Right ventricle myocardium inferior (tissue), 1 donor: Measurements from ENCODE around the gene MSL1. TPM values are rescaled to one million over a fixed set of nuclear protein-coding genes. Genes with fewer than 3 reads are reported as not detected.

Source experiments
- ATAC-seq: fragments of 200-7000 bp; cut with Tn5 transposase; one replicate; pipeline ENCODE4 v1.9.1; 2020; ENCODE audit warnings: mild to moderate bottlenecking, moderate library complexity
- DNase-seq: peaks from one replicate; pipeline ENCODE4 v3.0.0; 2021; ENCODE audit errors: missing footprints
- intact Hi-C: fragments of 100-400 bp; cut with DNase I; formaldehyde crosslinking; loops from one replicate; pipeline ENCODE4 v1.11.0; 2022
- total RNA-seq: library from RNA; stranded (reverse); fragmentation: NEBNext Ultra II Directional; extraction: Animal tissue kit (Norgen Biotek cat#: 25700); gene quantifications from one replicate; pipeline ENCODE4 v1.2.1, GENCODE V29; 2021
- donor health status: DM: no; HTN: yes; CAD: no; lungs with severe emphysema.

The MSL1 gene
- total RNA-seq, 1 donor from 2014 or later: 51.4 TPM

DNA sequence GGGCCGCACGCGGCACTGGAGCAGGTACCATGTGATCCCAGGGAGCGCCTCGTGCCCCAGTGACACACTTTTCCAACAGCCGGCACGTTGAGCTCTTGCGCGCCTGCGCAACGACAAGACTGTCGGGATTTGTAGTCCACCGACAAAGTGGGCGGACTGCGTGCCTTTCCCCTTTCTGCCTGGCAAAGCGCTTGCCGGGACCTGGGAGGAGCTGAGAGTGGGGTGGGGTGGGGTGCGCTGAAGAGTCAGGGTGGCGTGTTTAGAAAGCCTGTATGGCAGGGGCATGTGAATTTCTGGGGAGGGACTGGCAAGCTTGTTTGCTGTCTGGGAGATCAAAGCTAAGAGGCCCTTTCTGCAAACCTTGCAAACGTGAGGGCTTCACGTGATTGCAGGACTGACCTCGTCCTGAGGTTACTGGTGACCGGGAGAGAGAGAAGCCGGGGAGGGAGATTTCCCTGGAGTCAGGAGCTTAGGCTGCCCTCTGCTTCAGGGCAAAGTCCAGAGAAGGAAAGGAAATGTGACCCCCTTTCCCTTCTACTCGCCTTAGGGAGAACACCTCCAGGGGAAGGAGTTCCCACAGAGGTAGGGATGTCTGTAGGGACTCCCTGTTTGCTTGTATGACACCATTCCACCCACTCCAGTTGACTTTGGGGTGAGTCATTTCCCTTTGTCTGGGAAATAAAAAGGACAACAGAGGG is 21.0 kb upstream of the MSL1 start:
- DNase-seq: peak; percentile 98
- peak; percentile 69 for ATAC-seq
- intact Hi-C loops: loop anchor here (10.0 kb wide), 1 partner anchor 244 kb away; no protein-coding TSS in a partner anchor

DNA sequence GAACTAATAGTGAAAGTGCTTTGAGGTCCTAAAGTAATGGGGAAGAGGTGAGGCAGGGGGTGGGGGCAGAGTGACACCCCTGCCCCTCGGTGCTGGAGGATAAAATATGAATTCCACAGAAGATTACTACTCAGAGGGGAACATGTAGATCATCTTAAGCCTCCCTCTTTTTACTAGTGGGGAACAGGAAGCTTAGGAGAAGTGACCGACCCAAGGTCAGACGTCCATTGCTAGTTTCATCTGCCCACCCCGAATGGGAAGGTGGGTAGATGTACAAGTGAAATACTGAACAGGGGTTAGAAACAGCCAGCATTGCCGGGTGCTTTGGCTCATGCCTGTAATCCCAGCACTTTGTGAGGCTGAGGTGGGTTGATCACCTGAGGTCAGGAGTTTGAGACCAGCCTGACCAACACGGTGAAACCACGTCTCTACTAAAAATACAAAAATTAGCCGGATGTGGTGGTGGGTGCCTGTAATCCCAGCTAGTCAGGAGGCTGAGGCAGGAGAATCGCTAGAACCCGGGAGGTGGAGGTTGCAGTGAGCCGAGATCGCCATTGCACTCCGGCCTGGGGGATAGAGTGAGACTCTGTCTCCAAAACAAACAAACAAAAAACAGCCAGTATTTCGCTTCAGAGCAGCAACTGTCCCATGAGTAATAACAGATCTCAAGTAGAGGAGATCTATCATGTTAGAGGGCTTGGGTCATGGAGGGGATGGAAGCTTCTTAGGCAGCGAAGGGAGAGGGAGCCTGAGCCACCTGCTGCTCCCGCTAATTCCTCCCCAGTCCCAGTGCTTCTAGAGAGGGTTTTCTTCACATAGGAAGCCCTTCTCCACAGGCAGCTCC is 20.2 kb upstream of the MSL1 start:
- no peak for DNase-seq
- intact Hi-C loops: loop anchor here (10.0 kb wide), 1 partner anchor 243 kb away; no protein-coding TSS in a partner anchor
- ATAC-seq: no peak

- no peak for DNase-seq
- intact Hi-C loops: loop anchor here (10.0 kb wide), 1 partner anchor 242 kb away; no protein-coding TSS in a partner anchor
- ATAC-seq: no peak
Measured at GRCh38 chr17:40103071-40103661, 18.6 kb upstream of the MSL1 start.

GRCh38 chr17:40103688-40104087 is 18.1 kb upstream of the MSL1 start:
- no peak for DNase-seq
- ATAC-seq: no peak
- intact Hi-C loops: loop anchor here (10.0 kb wide), 1 partner anchor 241 kb away; no protein-coding TSS in a partner anchor

DNA sequence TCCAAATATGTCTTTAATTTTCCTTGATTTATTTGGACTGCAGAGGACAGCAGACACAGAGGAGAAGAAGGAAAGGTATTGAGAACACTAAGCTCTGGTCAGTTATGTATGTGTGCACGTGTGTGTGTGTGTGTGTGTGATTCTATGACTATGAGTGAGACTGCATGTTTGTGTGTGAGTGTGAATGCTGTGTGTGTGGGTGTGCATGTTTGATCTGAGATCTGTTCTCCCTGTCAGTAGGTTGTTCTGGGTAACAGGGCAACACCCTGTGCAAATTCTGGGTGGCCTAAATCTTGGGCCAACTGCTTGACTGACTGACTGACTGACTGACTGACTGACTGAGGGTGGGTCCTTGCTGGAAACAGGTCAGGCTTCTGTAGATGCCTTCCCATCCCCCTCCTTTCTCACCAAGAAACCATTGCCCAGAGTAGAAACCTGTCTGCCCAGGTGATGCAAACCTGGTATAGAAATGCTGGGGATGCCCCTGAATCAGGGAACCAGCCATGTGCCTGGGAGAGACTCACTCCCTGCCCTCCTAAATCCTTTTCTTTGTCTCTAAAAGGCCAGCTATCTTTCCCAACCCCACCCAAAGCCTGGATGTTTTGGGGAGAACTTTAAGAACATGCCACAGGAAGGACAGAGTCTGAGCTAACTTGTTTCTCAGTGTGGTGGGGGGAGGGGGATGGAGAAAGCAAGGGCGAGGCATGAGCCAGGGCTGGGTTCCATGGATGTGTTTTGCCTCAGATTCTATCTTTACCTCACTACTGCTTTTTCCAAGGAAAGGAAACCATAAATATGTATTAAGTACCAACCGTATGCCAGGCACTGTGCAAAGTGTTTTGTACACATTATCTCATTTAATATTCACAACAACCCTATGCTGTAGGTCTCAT is 16.9 kb upstream of the MSL1 start:
- ATAC-seq (no peak), DNase-seq (no peak)
- intact Hi-C loops: loop anchor here (10.0 kb wide), 1 partner anchor 240 kb away; no protein-coding TSS in a partner anchor

GRCh38 chr17:40105861-40106759 is 15.7 kb upstream of the MSL1 start:
- intact Hi-C loops: loop anchor here (10.0 kb wide), 1 partner anchor 239 kb away; no protein-coding TSS in a partner anchor
- ATAC-seq (no peak), DNase-seq (no peak)

- DNase-seq (no peak), ATAC-seq (no peak)
- intact Hi-C loops: loop anchor here (10.0 kb wide), 1 partner anchor 238 kb away; no protein-coding TSS in a partner anchor
Measured at GRCh38 chr17:40106760-40107521, 14.8 kb upstream of the MSL1 start.

- DNase-seq: no peak
- intact Hi-C loops: loop anchor here (10.0 kb wide), 1 partner anchor 237 kb away; no protein-coding TSS in a partner anchor
- ATAC-seq: no peak
Measured at GRCh38 chr17:40107522-40108174, 14.1 kb upstream of the MSL1 start.

- intact Hi-C loops: loop anchor here (10.0 kb wide), 1 partner anchor 236 kb away; no protein-coding TSS in a partner anchor
- no peak for DNase-seq
- ATAC-seq: no peak
Measured at GRCh38 chr17:40108970-40109824, 12.6 kb upstream of the MSL1 start.

GRCh38 chr17:40110026-40110845 is 11.5 kb upstream of the MSL1 start:
- DNase-seq: no peak
- intact Hi-C loops: loop anchor here (2.0 kb wide), 1 partner anchor 47 kb away; the partner anchor contains the start of gene THRA
- ATAC-seq: no peak

DNA sequence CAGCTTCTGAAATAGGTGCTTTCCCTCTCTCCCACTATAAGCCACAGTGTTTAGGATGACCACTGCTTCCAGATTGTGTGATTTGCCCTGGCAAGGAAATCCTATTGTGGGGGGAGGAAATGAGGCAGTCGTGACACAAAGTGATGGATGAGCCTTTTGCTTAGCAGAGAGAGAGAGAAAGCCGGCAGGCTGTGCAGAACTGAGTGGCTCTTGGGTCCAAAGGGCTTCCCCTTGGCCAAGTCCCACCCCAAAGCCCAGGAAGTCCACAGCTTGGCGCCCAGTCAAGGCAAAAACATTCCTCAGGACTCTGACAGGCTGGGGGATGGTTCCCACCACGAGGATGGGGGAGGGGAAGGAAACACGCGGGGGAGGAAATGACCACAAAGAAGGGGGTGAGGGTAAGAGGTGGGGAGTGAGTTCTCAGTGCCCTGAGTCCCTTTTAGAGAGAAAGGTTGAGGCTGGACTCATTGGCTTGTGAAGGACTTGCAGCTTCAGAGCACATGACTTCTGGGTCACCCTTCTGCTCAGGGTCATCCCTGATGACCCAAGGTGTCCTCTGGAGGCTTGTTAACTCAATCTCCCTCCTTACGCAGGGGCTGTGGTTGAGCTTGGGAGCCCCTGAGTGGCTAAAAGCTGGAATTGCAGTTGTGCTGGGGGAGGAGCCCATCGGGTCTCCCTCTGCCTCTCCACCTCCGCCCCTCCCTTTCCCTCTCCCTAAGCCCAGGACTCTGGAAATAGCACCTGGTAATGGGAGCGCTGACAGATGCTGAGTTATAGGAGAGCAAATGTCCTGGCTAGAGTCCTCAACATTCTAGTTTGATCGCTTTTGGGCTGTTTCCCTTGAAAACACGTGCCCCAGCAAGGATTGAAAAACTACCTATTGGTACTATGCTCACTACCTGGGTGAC is 10.3 kb upstream of the MSL1 start:
- ATAC-seq (peak; percentile 79), DNase-seq (peak; percentile 92)
- intact Hi-C loops: loop anchor here (1.0 to 2.0 kb wide), 5 partner anchors 12 to 73 kb away; partner anchors contain the start of gene THRA

DNA sequence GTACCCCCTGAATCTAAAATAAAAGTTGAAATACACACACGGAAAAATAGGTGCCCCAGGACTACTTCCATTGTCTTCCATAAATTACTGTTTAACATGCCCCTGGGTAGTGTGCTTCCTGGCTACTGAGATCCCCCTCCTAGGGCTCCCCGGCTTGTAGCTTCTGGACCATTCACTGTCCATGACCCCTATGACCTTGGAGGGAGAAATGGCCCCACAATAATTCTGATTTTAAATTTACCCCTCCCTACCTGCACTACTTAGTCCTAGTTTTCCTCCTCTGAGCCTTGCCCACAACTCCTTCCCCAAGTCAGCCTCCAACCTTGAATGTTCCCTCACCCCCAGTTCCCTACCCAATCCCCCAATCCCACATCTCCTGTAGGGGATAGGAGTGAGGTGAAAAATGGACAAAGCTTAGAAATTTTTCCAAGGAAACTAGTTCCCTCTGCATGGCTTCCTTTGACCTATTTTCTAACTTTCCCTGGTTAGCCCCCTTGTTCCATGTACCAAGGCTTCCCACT is 9.5 kb upstream of the MSL1 start:
- intact Hi-C loops: loop anchor here (2.0 kb wide), 3 partner anchors 43 to 73 kb away; no protein-coding TSS in a partner anchor
- no peak for ATAC-seq
- DNase-seq: no peak

- no peak for DNase-seq
Measured at GRCh38 chr17:40112718-40113109, 9.1 kb upstream of the MSL1 start.

More at GRCh38 chr17:40112718-40113109, 9.1 kb upstream of the MSL1 start:
- peak; percentile 18 for ATAC-seq
- intact Hi-C loops: loop anchor here (2.0 kb wide), 3 partner anchors 44 to 74 kb away; no protein-coding TSS in a partner anchor
